ENCODE measurements around the gene TSHZ3.

GRCh38 chr19:31249217-31249616 lies 100.0 kb downstream of the TSHZ3 start:
- TF ChIP-seq CTCF (IDR thresholded peaks at IDR 0.05) (no peak), EP300 (IDR thresholded peaks at IDR 0.05) (no peak), POLR2AphosphoS5 (IDR thresholded peaks at IDR 0.05) (no peak)
